Pulmonary artery endothelial cell (primary cell): ENCODE results near the gene NOXO1. TPM values are rescaled to one million over a fixed set of nuclear protein-coding genes. Genes with fewer than 3 reads are reported as not detected.
"Not testable (repeated sequence)": the region's sequence is repeated elsewhere in the genome, so short reads cannot be mapped to it uniquely, and the experiment has no call there.

ENCODE experiments used
- DNase-seq: peaks from one replicate; pipeline ENCODE4 v3.0.0-alpha.2; 2011; ENCODE audit warnings: low read depth, low spot score
- total RNA-seq: library from RNA; depleted of rRNA; stranded (reverse); fragments of >200 nt; gene quantifications from 2 replicates; pipeline ENCODE4 v1.2.3, GENCODE V29; 2014

Gene NOXO1
- total RNA-seq = 0.07 and 0.13 TPM in 2 replicates

GRCh38 chr16:1981398-1981836 is at the start of gene NOXO1:
Gene NOXO1 (minus strand): TSS chr16:1981469. CDS start chr16:1981179, 290 bp downstream.
- no peak for DNase-seq

DNA sequence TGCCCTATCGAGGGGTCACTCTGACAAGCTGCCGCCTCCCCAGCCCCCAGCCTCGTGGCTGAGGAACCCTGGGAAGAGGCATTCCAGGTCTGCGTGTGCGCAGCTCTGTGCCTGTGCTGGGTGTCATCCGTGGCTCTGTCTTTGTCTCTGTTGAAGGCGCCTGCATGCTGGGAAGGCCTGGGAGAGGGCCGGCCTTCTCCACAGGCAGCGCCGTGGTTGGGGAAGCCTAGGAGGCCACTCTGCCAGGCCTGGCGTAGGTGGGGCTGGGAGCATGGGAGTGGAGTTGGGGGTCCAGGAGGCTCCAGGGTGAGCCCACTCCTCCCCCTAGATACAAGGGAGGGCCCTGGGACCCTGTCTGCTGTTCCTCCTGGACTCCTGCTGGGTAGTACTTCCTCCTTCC is 48.8 kb upstream of the NOXO1 start:
- DNase-seq = no peak

DNA sequence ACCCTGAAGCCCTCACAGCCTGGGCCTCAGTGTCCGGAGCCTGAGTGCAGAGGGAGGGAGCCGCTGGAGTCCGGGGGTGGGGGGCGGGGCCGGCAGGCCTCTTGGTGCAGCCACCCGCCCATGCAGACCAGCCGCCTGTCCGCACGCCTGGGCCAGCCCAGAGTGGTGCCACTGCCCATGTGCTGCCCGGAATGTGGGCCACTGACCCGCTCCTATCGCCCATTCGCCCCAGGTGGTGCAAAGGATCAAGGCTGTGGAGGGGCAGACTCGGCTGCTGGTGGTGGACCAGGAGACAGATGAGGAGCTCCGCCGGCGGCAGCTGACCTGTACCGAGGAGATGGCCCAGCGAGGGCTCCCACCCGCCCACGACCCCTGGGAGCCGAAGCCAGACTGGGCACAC is 48.1 kb upstream of the NOXO1 start:
- no peak for DNase-seq

DNA sequence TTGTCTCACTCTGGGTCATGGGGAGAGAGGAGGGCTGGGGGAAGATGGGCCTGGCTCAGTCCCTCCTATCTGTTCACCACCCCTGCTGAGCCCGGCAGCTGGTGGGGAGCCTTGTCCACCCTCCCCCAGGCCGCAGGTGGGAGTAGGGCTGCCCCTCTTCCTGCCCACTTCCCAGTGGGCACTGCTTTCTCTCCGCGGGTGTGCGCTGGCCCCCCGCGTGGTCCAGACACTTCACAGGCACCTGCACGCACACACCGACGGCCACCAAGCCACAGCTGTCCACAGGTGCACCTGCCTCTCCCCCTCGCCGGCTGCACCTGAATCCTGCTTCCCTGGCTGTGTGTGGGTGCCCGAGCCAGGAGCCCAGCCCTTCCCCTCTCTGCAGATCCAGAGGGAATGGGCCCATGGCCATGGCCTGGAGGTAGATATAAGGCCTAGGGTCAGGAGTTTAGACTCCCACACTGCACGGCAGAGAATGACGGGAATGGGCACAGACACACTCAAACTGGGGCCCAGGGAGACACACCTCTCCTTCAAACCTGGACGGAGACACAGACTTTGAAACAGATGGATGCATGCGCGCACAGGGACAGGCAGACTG is 47.5 kb upstream of the NOXO1 start:
- DNase-seq = no peak

DNA sequence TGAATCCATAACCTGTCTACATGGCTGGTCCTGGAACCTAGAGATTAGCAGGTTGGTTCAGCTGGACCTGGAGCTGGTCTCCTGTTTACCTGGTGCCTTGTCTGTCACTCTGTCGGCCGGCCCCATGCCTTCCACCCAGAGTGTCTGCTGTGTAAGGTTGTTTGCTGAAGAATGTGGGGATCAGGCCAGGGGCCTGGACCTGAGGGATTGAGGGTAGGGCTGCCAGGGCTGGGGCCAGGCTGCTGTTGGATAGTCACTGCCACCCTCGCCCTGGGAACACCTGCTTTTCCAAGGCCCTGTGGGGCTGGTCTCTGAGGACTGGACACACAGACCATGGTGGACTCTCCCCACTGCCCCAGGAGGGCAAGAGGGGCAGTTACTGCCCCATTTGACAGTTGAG is 46.9 kb upstream of the NOXO1 start:
- no peak for DNase-seq

DNA sequence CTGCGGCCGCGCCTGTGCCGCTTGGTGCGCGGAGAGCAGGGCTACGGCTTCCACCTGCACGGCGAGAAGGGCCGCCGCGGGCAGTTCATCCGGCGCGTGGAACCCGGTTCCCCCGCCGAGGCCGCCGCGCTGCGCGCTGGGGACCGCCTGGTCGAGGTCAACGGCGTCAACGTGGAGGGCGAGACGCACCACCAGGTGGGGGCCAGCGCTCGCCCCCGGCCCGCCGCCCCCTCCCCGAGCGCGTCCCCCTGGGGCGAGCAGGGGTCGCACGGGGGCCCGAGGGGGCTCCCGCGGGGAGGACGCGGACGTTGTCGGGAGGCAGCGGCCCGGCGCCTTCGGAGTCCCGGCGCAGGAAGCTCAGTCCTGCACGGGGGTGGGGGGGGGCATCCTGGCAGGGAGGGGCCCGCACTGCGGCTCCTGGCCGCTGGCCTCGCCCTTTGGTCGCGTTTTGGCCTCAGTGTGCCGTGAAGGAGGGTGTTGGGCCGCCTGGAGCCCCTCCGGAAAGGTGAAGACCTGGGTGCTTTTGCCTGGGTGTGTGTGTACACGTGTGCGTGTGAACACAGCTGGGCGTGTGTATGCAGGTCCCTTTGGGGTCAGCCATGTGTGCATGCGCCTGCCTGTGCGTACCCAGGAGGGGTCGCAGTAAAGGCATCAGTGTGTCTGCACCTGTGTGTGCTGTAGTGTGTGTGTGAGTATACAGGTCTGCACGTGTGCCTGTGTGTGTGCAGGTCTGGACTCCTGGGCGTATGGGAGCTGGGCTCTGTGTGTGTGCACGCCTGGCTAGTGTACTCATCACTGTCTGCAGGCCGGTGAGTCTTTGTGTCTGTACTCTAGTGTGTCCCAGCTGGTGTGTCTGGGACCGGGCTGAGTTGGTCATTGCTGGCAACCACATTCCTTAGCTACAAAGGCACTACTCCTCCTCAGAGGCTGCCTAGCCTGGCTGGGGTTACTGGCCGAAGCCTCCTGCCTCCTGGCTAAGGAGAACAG is 46.0 kb upstream of the NOXO1 start:
- no peak for DNase-seq

DNA sequence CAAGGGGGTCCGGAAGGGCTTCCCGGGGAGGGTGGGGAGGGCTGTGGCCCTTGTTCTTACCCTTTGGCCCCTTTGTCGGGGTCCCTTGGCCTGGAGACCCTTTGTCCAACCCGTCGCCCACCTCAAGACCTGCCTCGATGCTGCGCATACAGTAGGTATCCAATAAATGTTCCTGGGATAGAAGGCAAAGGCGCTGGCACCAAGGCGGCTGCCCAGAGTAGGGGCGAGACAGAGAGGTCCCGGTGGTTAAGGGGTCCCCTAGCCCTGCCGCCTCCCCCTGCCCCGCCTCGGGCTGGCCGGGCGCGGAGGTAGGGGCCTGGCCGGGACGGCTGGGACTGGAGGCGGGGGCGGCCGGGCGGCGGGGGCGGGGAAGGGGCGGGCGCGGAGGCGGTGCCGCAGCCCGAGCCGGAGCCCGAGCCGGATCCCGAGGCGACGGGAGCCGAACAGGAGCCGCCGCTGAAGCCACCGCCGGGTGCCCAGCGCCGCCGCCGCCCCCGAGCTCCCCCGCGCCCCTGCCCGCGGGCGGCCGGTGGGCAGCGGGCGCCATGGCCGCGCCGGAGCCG is 45.3 kb upstream of the NOXO1 start, which contains the start of gene NHERF2:
Gene NHERF2, plus strand, starts transcription at position 442 of the 563 bp plus-strand sequence. Its CDS starts 104 bp downstream, at position 546.
- no peak for DNase-seq

- no peak for DNase-seq
These were observed 44.7 kb upstream of the NOXO1 start for GRCh38 chr16:2025878-2026460.

DNA sequence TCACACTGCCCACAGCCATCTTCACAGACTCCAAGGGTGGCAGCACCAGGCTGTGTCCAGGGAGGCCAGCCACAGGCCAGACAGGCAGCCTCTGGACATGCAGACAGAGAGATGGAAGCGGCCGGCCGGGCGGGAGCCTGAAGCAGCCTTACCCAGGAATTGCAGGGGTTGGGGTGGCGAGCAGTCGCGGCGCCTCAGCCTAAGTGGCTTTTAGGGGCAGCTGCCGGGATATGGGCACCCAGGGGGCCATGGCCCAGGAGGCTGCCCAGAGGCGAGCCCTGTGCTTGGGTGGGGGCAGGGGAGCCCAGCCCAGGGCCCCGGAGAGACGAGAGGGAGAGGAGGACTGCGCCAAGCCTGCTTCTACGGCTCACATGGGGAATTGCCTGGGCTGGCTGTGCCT is 44.0 kb upstream of the NOXO1 start:
- no peak for DNase-seq

GRCh38 chr16:2024032-2024420 is 42.8 kb upstream of the NOXO1 start:
- DNase-seq = no peak

- no peak for DNase-seq
These were observed 42.1 kb upstream of the NOXO1 start for GRCh38 chr16:2023092-2024031.

DNA sequence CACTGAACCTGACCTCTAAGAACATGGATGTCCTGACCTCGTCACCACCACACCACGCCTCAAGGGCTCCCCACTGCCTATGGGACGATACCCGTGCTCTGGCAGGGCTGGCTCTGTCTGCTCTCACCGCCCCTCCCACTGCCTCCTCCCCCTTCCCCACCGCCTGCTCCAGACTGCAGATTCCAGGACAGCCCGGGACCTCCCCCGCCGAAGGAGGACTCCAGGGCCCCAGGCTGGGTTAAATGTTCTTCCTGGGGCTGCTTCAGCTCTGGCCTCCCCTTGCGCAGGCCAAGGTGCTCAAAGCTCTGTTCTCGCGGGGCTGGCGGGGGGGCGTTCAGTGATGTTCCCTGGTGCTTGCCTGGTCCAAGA is 41.4 kb upstream of the NOXO1 start:
- DNase-seq = no peak

- no peak for DNase-seq
These were observed 38.9 kb upstream of the NOXO1 start for GRCh38 chr16:2019921-2020831.

DNA sequence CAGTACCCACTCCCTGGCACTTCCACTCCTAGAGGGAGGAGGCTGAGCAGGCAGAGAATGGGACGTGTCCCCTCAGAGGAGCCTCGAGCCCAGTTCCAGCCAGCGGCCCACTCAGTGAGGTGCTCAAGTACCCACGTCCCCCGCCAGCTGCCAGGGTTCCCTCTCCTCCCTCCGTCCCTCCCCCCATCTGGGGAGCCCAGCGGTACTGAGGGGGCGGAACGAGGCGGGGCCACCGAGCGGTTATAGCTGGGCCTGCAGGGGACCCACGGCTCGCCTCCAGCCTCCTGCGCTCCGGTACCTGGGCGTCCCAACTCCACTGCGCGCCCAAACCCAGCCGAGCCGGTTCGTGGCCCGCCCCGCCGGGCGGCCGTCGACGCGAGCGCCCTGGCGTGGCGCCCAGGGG is 38.2 kb upstream of the NOXO1 start, which contains the start of gene NPW:
Gene NPW, plus strand, starts transcription at position 268 of the 403 bp plus-strand sequence.
- no peak for DNase-seq

GRCh38 chr16:2016407-2016922 is 35.2 kb upstream of the NOXO1 start:
- DNase-seq = no peak

- DNase-seq = no peak
These were observed 34.6 kb upstream of the NOXO1 start for GRCh38 chr16:2015947-2016208.

DNA sequence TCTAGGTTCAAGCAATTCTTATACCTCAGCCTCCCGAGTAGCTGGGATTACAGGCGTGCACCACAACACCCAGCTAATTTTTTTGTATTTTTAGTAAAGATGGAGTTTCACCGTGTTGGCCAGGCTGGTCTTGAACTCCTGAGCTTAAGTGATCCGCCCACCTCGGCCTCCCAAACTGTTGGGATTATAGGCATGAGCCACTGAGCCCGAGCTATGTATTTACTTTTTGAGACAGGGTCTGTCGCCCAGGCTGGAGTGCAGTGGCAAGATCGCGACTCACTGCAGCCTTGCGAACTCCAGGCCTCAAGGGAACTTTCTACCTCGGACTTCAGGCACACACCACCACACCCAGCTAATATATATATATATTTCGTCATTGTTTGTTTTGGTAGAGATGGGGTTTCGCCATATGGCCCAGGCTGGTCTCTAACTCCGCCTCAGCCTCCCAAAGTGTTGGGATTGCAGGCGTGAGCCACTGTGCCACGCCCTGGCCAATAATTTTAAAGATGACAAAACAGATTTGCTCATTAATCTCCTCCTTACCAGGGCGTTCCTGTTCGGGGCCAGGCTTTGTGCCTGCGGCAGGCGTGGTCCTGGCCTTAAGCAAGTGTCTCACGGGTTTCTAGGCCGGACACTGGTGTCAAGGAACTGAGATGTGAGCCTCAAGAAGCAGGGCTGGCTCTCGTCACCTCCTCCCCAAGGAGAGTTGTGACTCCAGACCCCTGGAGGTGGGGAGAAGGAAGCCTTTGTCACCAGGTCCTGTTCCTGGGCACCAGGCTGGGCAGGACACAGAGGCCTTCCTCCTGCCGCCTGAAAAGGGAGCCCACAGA is 34.1 kb upstream of the NOXO1 start:
- DNase-seq = no peak

DNA sequence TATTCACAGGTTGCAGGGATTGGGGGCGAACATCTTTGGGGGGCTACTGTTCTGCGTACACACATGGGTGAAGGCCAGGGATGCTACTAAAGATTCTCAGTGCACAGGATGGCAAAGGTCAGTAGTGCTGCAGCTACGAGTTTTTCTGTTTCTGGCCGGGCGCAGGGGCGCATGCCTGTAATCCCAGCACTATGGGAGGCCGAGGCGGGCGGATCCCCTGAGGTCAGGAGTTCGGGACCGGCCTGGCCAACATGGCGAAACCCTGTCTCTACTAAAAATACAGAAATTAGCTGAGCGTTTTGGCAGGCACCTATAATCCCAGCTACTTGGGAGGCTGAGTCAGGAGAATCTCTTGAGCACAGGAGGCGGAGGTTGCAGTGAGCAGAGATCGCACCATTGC is 32.3 kb upstream of the NOXO1 start:
- no peak for DNase-seq

GRCh38 chr16:2011726-2012125 is 30.5 kb upstream of the NOXO1 start:
- not testable (repeated sequence) for DNase-seq
